Stimulated activated memory B cell treated with anti-CD40 and anti-IgM and Interleukin-4, amounts not matched to agents 10 μg/mL and 1 μg/mL and 100 μg/mL, for 72 hours (primary cell): Measurements from ENCODE around the gene CLCN5.

Source experiments
- ATAC-seq: fragments of 150-1000 bp; cut with Tn5 transposase; 2 replicates; pipeline ENCODE4 v1.10.0; 2021
- H3K27ac Mint-ChIP-seq: one replicate; pipeline ENCODE4 v1.8.0; 2022; ENCODE audit warnings: mild to moderate bottlenecking, mixed read lengths
- H3K27me3 Mint-ChIP-seq: one replicate; pipeline ENCODE4 v1.8.0; 2022; ENCODE audit warnings: mixed read lengths
- H3K36me3 Mint-ChIP-seq: one replicate; pipeline ENCODE4 v1.8.0; 2022; ENCODE audit warnings: mixed read lengths
- H3K4me1 Mint-ChIP-seq: one replicate; pipeline ENCODE4 v1.8.0; 2022; ENCODE audit warnings: mixed read lengths
- H3K4me3 Mint-ChIP-seq: one replicate; pipeline ENCODE4 v1.8.0; 2022; ENCODE audit warnings: mild to moderate bottlenecking, moderate library complexity, mixed read lengths
- H3K9me3 Mint-ChIP-seq: one replicate; pipeline ENCODE4 v1.8.0; 2022; ENCODE audit warnings: mixed read lengths

The CLCN5 gene

DNA sequence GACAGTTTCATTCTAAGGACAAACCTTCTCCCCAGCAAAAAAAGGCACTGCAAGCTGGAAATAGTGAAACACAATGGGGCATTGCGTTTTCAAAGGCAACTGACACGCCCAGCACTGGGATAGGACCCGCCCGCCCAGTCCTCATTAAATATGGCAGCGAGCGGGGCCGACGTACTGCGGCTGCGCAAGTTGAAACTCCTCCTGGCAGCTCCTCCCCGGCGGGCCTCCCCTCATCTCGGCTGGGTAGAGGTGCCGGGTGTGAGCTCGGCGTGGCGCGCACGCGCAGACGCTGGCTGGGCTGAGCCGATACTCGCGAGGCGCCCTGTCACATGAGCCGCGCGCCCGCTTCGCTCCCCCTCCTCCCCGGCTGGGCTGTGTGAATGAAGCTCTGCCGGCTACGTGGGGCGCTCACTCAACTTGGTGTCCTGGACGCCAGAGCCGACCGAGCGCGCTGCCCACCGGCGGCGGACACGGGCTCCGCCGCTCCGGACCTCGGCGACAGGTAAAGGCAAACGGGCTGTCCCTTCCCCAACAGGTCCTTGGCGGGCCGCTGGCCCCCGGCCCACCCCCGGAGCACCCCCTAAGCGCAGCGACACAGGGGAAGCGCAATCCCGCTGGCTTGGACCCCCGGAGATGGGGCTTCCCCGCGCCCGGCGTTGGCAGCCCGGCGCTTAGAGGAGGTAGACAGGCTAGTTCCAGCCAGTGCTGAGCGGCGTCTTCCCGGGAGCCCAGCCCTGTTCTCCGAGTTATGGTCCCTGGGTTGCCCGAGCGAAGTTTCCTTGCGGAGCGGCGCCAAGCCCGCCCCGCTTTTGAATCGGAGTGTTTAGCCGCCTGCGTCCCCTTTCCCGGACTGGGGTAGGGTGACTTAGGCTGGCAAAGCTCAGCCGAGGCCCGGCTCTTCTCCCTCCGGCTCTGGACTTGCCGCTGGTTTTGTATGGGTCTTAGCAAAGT is at the start of gene CLCN5:
CLCN5 (plus strand) TSS at position 306 of the 951 bp plus-strand sequence. CDS start 2,703 bp downstream, outside the sequence.
- Mint-ChIP-seq H3K27ac (peak within 1 kb of the TSS; percentile 64), H3K4me1 (peaks cover 12% of the 10 kb centered on the region), H3K4me3 (peak within 1 kb of the TSS; percentile 87), H3K36me3 (peaks cover 15% of the 10 kb centered on the region), H3K9me3 (no peaks in the 10 kb centered on the region), H3K27me3 (no peaks in the 10 kb centered on the region)
- peak; percentile 98 for ATAC-seq

DNA sequence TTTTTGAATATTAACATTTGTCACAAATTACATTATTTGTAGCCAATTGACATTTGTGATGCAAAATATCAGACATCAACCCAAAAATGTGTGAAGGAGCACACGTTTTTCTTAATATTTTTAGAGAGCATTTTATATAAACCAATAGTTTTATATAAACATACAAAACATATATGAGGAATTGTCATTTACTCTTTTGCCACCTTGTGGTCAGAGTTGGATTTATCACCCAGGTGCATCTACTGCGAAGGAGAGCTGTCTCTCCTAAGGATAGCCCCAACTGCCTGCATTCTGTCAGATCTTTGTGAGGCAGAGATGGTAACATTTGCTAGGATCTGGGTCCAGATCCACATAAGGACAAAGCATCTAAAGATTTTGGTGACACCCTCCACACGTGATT is 45.6 kb upstream of the CLCN5 start:
- H3K4me3 Mint-ChIP-seq = no peak overlapping the region
- no peak for ATAC-seq

DNA sequence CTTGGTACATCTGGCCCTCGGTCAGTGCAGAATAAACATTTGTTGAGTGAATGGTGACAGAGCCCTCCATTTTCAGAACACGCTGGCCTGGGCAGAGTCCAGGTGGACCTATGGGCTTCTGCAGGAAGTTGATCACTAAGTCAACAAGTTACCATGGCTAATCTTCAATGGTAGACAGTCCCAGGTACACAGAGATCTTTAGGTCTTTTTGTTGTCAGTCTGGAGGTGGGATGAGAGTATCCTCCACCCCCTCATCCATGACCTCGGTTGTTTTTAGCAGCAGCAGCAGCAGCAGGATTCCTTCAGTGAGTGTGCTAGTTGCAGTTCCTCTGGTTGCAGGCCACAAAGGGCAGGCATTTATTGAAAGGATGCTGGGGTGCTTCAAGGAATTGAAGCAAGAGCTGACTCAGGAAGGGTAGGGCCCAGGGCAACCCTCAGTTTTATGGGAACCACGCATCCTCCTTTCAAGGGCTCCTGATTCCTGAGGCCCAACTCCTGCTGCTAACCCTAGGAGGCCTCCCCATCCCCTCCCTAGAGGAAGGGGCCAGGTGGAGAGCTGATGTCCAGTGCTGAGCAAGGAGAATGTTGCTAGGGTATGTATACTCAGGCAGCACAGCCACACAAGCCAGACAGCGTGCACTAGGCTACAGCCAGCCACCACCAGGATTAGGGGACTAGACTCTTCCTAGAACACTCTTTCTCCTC is 44.8 kb upstream of the CLCN5 start:
- peaks cover 28% of the 10 kb centered on the region for H3K4me1 Mint-ChIP-seq
- no peak for ATAC-seq
- no peaks in the 10 kb centered on the region for H3K9me3 Mint-ChIP-seq
- peaks cover 7% of the 10 kb centered on the region for H3K36me3 Mint-ChIP-seq
- no peak overlapping the region for H3K4me3 Mint-ChIP-seq
- H3K27ac Mint-ChIP-seq = peak overlapping the region; percentile 32
- no peaks in the 10 kb centered on the region for H3K27me3 Mint-ChIP-seq

More for the DNA sequence above, 45.6 kb upstream of the CLCN5 start:
- Mint-ChIP-seq H3K9me3 (no peaks in the 10 kb centered on the region), H3K36me3 (peaks cover 5% of the 10 kb centered on the region), H3K27me3 (no peaks in the 10 kb centered on the region), H3K4me1 (peaks cover 23% of the 10 kb centered on the region), H3K27ac (peak overlapping the region; percentile 32)

DNA sequence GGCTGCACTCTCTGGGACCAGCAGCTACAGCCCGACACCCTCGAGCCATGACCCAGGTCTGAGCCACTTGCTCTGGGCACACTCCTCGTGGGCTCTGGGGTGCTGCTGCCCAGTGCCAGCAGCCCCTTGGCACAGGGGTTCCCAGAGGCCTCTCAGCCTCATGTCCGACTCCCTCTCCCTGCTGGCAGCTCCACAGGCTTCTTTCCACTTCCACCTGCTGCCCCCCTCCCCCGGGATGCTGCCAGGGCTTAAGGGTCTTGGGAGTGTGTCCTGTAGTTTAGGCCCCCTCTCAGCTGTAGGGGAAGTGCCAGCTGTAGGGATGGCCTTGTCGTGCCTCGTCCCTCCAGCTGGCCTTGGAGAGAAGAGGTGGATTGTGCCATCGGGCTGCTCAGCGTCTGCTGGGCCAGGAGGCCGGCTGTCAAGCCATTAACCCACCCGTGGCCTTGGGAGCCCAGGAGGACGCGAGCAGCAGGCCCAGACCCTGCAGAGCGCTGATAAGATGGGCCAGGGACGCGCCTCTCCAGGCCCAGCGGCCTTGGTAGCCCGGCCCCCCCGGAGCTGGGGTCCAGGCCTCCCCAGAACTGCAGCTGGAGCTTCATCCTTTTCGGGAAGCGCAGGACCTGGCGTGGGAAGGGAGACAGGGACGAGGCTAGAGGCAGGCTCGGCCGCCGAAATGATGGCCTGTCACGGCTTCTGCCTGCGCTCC is 44.1 kb upstream of the CLCN5 start:
- no peak for ATAC-seq
- H3K27ac Mint-ChIP-seq = peak overlapping the region; percentile 73

DNA sequence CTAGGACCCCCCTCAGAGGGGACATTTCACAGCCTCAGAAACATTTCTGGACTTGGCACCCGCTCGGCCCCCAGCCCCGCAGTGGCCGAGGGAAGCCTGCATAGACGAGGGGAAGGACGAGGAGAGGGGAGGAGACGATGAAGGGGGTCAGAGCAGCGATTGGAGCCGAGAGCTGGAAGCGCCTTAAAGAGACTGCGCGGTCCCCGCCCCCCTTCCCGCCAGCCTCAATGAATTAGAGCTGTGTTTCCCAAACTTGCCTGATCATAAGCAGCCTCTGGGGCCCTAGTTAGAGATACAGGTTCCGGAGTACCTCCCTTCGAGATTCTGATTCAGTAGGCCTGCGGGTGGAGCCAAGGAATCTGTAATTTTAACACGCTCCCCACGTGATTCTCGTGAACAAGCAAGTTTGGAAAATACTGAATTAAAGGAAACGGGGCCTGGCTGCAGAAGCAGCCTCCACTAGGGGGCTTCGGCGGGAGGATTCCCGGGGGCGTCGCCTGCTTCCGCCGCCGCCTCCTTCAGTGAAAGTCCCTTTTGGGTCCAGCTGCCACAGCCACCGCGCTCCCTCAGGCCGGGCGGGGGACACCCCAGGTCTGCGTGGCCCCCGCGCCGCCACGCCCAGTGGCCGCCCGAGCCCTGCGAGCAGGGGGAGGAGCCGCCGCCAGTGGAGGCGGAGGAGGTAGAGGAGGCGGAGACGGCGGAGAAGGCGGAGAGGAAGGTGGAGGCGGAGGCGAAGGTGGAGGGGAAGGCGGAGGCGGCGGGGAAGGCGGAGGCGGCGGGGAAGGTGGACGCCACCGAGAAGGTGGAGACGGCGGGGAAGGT is 43.4 kb upstream of the CLCN5 start, which contains the start of gene USP27X:
USP27X (plus strand) TSS at position 651 of the 822 bp plus-strand sequence. CDS start 824 bp downstream, outside the sequence.
- H3K27me3 Mint-ChIP-seq = no peaks in the 10 kb centered on the region
- peaks cover 9% of the 10 kb centered on the region for H3K36me3 Mint-ChIP-seq
- H3K4me1 Mint-ChIP-seq = peaks cover 31% of the 10 kb centered on the region
- peak within 1 kb of the TSS; percentile 79 for H3K4me3 Mint-ChIP-seq
- ATAC-seq = peak; percentile 94
- H3K27ac Mint-ChIP-seq = peak within 1 kb of the TSS; percentile 73
- no peaks in the 10 kb centered on the region for H3K9me3 Mint-ChIP-seq

More for the DNA sequence above, 44.1 kb upstream of the CLCN5 start:
- peak overlapping the region; percentile 79 for H3K4me3 Mint-ChIP-seq
- peaks cover 28% of the 10 kb centered on the region for H3K4me1 Mint-ChIP-seq
- no peaks in the 10 kb centered on the region for H3K9me3 Mint-ChIP-seq
- H3K36me3 Mint-ChIP-seq = peaks cover 7% of the 10 kb centered on the region
- H3K27me3 Mint-ChIP-seq = no peaks in the 10 kb centered on the region

DNA sequence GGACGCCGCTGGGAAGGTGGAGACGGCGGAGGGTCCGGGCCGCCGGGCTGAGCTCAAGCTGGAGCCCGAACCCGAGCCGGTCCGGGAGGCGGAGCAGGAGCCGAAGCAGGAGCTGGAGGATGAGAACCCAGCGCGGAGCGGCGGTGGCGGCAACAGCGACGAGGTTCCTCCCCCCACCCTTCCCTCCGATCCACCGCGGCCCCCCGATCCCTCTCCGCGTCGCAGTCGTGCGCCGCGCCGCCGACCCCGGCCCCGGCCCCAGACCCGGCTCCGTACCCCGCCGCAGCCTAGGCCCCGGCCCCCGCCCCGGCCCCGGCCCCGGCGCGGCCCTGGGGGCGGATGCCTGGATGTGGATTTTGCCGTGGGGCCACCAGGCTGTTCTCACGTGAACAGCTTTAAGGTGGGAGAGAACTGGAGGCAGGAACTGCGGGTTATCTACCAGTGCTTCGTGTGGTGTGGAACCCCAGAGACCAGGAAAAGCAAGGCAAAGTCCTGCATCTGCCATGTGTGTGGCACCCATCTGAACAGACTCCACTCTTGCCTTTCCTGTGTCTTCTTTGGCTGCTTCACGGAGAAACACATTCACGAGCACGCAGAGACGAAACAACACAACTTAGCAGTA is 42.6 kb upstream of the CLCN5 start:
- Mint-ChIP-seq H3K36me3 (peaks cover 12% of the 10 kb centered on the region), H3K9me3 (no peaks in the 10 kb centered on the region), H3K27ac (peak overlapping the region; percentile 73), H3K4me3 (peak overlapping the region; percentile 79), H3K27me3 (no peaks in the 10 kb centered on the region), H3K4me1 (peaks cover 35% of the 10 kb centered on the region)
- ATAC-seq = peak; percentile 49

DNA sequence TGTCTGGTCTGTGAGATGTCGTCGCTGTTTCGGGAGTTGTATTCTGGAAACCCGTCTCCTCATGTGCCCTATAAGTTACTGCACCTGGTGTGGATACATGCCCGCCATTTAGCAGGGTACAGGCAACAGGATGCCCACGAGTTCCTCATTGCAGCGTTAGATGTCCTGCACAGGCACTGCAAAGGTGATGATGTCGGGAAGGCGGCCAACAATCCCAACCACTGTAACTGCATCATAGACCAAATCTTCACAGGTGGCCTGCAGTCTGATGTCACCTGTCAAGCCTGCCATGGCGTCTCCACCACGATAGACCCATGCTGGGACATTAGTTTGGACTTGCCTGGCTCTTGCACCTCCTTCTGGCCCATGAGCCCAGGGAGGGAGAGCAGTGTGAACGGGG is 41.7 kb upstream of the CLCN5 start:
- Mint-ChIP-seq H3K36me3 (peaks cover 12% of the 10 kb centered on the region), H3K4me1 (peaks cover 35% of the 10 kb centered on the region), H3K9me3 (no peaks in the 10 kb centered on the region), H3K27me3 (no peaks in the 10 kb centered on the region), H3K4me3 (no peak overlapping the region), H3K27ac (no peak overlapping the region)
- ATAC-seq = no peak

DNA sequence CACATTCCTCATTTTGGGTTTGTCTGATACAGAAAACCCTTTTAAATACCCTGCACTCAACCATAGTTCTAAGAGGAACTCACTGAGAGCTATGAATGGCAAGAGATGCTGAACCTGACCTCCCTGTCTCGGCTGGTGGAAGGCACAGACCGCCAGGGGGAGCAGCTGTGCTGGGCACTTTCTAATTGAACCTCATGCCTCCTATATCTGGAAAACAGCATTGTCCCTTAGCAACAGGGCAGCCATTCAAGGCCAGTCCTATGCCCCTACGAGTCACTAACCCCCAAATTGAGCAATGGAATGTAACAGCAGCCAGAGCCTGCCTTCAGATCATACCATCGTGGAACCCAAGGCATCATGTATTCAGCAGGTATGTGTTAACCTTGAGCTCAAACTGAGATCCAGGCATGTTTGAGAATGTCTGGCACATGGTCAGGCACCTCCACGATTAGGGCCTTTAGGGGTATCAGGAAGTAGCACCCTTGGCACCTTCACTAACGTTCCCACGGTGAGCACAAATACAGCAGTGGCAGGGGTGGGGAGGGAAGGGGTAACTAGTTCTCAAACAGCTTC is 38.0 kb upstream of the CLCN5 start:
- Mint-ChIP-seq H3K27ac (no peak overlapping the region), H3K27me3 (no peaks in the 10 kb centered on the region), H3K36me3 (peaks cover 12% of the 10 kb centered on the region), H3K4me1 (peaks cover 17% of the 10 kb centered on the region), H3K4me3 (no peak overlapping the region), H3K9me3 (no peaks in the 10 kb centered on the region)
- peak; percentile 48 for ATAC-seq

DNA sequence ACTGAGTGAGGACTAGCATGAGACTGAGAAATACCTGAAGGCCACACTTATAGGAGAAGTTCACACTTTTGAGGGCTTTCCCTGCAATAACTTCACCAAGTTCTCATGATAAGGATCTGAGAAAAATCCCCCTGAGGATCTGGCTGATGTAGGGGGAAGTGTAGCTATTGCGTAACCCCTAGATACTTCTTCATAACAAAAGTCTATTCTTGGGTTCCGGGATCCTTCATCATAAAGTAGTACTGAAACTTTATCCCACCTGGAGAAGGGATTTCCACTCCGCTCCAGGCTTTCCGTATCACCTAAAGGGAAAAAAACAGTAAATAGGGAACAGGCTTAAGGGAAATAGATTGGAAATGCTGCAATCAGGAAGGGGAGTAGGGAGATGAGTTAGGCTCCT is 29.9 kb upstream of the CLCN5 start:
- no peak for ATAC-seq
- peaks cover 13% of the 10 kb centered on the region for H3K9me3 Mint-ChIP-seq
- H3K27ac Mint-ChIP-seq = no peak overlapping the region

DNA sequence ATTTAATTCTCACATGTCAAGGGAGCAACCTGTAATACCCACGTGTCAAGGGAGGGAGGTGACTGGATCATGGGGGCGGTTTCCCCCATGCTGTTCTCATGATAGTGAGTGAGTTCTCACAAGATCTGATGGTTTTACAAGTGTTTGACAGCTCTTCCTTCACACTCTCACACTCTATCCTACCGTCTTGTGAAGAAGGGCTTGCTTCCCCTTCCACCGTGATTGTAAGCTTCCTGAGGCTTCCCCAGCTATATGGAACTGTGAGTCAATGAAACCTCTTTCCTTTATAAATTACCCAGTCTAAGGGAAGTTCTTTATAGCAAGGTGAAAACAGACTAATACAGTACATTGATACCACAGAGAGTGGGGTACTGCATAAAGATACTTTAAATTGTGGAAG is 25.4 kb upstream of the CLCN5 start:
- Mint-ChIP-seq H3K27me3 (peaks cover 12% of the 10 kb centered on the region), H3K4me3 (no peak overlapping the region), H3K27ac (no peak overlapping the region), H3K4me1 (no peaks in the 10 kb centered on the region), H3K9me3 (peaks cover 10% of the 10 kb centered on the region), H3K36me3 (peaks cover 9% of the 10 kb centered on the region)
- ATAC-seq = no peak

More for the DNA sequence above, 29.9 kb upstream of the CLCN5 start:
- no peaks in the 10 kb centered on the region for H3K4me1 Mint-ChIP-seq
- no peak overlapping the region for H3K4me3 Mint-ChIP-seq
- H3K27me3 Mint-ChIP-seq = peaks cover 20% of the 10 kb centered on the region
- H3K36me3 Mint-ChIP-seq = peaks cover 9% of the 10 kb centered on the region

DNA sequence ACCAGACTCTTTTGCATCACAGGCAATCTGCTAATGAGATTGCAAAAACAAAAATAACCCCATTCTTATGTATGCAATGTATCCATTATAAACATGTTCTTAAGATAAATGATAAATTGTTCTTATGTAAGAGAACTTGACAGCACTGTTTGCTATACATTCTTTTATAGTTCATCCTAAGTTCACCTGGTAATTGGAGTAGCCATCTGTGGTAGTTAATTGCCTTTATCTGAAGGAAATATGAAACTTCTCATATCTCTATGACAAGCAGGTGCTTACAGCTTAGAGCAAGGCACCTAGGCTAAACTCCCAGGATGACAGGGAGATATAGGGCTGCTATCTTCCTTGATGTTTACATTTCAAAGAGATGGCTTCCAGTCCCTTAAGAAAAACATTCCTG is 21.3 kb upstream of the CLCN5 start:
- no peak for ATAC-seq
- H3K36me3 Mint-ChIP-seq = peaks cover 9% of the 10 kb centered on the region
- H3K27me3 Mint-ChIP-seq = peaks cover 20% of the 10 kb centered on the region

DNA sequence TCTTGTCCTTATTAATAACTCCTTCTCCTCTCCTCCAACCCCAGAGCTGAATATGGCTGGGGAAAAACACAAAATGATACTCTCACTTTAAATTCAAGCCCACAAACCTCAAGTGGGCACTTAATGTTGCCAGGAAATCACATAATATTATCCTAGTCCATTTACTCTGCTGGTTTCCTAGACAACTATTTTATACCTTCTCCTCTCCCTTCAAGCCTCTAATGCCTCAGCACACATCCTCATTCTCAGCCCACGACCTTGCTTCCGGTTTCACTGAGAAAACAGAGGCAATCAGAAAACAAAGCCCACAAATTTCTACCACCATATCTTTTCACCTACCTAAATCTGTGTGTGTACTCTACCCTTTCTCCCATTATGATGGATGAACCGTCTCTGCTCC is 12.1 kb upstream of the CLCN5 start:
- Mint-ChIP-seq H3K4me1 (peaks cover 14% of the 10 kb centered on the region), H3K27me3 (no peaks in the 10 kb centered on the region), H3K36me3 (no peaks in the 10 kb centered on the region), H3K9me3 (no peaks in the 10 kb centered on the region), H3K4me3 (no peak overlapping the region), H3K27ac (peak overlapping the region; percentile 69)
- peak; percentile 51 for ATAC-seq

More for the DNA sequence above, 21.3 kb upstream of the CLCN5 start:
- Mint-ChIP-seq H3K4me1 (no peaks in the 10 kb centered on the region), H3K4me3 (no peak overlapping the region), H3K27ac (no peak overlapping the region), H3K9me3 (peaks cover 10% of the 10 kb centered on the region)

DNA sequence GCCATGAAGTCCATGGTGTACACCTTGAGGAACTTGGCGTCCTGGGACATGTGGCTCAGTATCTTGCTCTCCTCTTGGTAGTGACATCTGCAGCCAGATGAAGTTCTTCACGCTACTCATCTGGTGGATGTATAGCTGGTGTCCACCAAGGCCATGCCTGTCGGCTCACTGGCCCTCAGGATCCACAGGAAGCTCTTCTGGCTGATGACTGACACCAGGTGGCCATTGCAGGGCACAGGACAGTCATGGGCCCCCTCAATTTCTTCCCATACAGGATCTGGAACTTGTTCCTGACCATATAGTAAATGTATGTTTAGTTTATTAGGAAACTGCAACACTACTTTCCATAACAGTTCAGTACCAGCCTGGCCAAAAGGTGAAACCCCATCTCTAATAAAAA is 10.3 kb upstream of the CLCN5 start:
- Mint-ChIP-seq H3K4me1 (peaks cover 14% of the 10 kb centered on the region), H3K9me3 (no peaks in the 10 kb centered on the region), H3K4me3 (no peak overlapping the region), H3K36me3 (no peaks in the 10 kb centered on the region), H3K27ac (no peak overlapping the region), H3K27me3 (no peaks in the 10 kb centered on the region)
- no peak for ATAC-seq

DNA sequence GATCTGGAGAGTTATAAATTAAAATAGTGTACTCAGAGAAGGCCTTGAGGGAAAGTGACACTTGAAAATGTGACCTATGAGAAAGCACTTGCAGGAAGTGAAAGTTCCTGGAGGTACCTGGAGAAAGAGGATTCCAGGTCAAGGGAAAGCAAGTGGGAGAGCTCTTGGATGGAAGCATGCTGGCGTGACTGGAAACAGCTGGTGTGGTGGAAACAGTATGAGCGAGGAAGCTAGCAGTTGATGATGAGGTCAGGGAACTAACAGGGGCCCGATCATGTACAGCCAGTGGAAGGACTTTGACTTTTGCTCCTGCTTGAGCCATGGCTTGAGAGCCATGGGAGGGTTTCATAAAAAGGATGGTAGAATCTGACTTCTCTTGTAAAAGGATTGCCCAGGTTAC is 9.5 kb upstream of the CLCN5 start:
- Mint-ChIP-seq H3K4me1 (peaks cover 14% of the 10 kb centered on the region), H3K9me3 (no peaks in the 10 kb centered on the region), H3K4me3 (no peak overlapping the region), H3K36me3 (no peaks in the 10 kb centered on the region), H3K27me3 (no peaks in the 10 kb centered on the region), H3K27ac (no peak overlapping the region)
- no peak for ATAC-seq
